ENCODE results near the gene ADK.

- TF ChIP-seq CTCF (conservative IDR thresholded peaks at IDR 0.05; ENCODE audit: low read length) (no peak), EZH2phosphoT487 (IDR thresholded peaks at IDR 0.05; ENCODE audit: borderline replicate concordance) (no peak)
Measured at GRCh38 chr10:74223755-74224529, 72.9 kb downstream of the ADK start.

Measured in Loucy (cell line).